ENCODE results near the gene R3HDM2.
A peak's percentile ranks its signal among the peaks of the same experiment; 100 is the strongest.
"Not testable (repeated sequence)": the region's sequence is repeated elsewhere in the genome, so short reads cannot be mapped to it uniquely, and the experiment has no call there.

The R3HDM2 gene

DNA sequence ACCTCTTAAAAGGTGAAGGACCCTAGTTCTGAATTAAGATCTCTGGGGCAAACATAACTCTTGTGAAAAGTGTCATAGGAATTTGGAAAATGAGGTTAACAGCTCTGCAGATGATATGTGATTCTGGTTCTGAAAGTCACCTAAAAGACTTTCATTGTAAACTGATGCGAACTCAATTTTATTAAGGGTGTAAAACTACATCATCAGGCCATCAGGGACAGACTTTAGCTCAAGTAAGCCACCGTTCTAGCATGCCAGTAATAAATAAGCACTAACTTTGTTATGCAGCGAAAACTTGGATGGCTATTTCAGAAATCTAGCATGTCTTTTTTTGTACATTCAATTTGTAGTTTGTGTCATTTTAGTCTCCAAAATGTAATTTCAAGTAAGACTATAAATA, 61.6 kb downstream of the R3HDM2 start:
- DNase-seq (ENCODE audit: low read depth) = no peak
- TF ChIP-seq, protein P1, sequence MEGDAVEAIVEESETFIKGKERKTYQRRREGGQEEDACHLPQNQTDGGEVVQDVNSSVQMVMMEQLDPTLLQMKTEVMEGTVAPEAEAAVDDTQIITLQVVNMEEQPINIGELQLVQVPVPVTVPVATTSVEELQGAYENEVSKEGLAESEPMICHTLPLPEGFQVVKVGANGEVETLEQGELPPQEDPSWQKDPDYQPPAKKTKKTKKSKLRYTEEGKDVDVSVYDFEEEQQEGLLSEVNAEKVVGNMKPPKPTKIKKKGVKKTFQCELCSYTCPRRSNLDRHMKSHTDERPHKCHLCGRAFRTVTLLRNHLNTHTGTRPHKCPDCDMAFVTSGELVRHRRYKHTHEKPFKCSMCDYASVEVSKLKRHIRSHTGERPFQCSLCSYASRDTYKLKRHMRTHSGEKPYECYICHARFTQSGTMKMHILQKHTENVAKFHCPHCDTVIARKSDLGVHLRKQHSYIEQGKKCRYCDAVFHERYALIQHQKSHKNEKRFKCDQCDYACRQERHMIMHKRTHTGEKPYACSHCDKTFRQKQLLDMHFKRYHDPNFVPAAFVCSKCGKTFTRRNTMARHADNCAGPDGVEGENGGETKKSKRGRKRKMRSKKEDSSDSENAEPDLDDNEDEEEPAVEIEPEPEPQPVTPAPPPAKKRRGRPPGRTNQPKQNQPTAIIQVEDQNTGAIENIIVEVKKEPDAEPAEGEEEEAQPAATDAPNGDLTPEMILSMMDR (conservative IDR thresholded peaks at IDR 0.05; ENCODE audit: low read length) = no peak
- H3K4me3 ChIP-seq (ENCODE audit: low read length) = no peak overlapping the region

DNA sequence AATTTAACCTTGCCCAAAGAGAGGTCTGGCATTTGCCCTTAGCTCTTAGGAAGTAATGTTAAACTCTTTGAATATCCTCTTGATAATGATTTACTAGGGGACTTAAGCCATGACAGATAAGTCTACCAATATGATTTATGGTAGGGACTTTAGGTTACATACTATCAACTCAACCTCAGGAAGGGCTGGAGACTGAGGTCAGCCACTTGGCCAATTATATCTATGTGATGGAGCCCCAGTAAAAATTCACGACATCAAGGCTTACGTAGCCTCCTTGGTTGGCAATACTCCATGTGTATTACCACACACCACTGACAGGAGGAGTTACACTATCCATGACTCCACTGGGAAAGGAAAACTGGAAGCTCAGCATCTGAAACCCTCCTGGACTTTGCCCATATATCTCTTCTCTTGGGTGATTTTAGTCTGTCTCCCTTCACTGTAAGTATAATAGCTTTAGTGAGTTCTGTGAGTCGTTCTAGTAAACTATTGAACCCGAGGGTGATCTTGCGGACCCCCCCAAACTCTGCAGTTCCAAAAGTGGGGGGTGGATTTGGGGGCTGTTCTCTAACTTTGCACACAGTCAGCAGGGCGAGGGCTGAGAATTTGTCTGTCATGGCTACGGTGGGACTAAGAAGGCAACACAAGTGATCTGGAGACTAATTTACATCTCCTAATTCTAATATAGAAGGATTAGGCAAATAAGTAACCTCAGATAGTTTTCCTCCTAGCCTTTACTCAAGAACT, 62.3 kb downstream of the R3HDM2 start:
- DNase-seq (ENCODE audit: low read depth) = peak; percentile 13
- TF ChIP-seq, protein P1 (conservative IDR thresholded peaks at IDR 0.05; ENCODE audit: low read length) = no peak
- H3K4me3 ChIP-seq (ENCODE audit: low read length) = no peak overlapping the region

DNA sequence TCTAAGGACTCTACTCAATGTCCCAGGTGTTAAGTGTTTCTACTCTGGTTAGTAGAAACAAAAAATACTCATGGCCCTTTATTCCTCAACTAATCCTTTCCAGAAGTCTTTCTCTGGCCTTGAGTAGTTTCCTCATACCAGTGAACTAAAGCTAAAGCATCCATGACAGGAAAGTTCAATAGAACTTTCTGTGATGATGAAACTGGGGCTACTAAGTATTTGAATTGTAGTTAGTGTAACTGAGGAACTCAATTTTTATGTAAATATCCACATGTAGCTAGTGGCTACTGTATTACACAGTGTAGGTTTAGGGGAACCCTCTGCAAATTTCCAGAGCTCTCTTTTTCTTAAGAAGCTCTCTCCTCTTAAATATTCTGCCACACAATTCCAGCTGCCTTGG, 63.7 kb downstream of the R3HDM2 start:
- H3K4me3 ChIP-seq (ENCODE audit: low read length) = no peak overlapping the region
- no peak for DNase-seq (ENCODE audit: low read depth)
- TF ChIP-seq, protein P1 (conservative IDR thresholded peaks at IDR 0.05; ENCODE audit: low read length) = no peak

DNA sequence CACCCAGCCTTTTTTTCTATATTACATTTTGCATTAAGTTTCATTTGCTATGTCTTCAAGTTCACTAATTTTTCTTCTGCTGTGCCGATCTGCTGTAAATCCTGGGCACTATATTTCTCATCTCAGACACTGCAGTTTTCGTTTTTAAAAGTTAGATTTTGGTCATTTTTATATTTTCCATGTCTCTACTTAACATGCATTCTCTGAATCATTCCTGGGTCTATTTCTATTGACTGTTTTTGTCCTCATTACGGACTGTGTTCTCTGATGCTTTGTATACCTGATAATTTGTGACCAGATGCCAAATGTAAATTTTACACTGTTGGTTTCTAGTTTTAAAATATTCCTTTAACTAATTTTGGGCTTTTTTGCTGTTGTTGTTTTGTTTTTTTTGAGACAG, 64.5 kb downstream of the R3HDM2 start:
- no peak overlapping the region for H3K4me3 ChIP-seq (ENCODE audit: low read length)
- no peak for DNase-seq (ENCODE audit: low read depth)
- TF ChIP-seq, protein P1 (conservative IDR thresholded peaks at IDR 0.05; ENCODE audit: low read length) = no peak

DNA sequence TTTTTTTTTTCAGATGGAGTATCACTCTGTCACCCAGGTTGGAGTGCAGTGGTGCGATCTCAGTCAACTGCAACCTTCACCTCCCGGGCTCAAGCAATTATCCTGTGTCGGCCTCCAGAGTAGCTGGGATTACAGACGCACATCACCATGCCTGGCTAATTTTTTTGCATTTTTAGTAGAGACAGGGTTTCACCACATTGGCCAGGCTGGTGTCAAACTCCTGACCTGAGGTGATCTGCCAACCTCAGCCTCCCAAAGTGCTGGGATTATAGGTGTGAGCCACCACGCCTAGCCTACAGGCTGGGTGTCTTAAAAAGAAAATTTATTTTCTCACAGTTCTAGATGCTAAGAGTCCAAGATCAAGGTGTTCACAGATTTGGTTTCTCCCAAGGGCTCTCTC, 66.7 kb downstream of the R3HDM2 start:
- DNase-seq (ENCODE audit: low read depth); H3K4me3 ChIP-seq (ENCODE audit: low read length): not testable (repeated sequence)

DNA sequence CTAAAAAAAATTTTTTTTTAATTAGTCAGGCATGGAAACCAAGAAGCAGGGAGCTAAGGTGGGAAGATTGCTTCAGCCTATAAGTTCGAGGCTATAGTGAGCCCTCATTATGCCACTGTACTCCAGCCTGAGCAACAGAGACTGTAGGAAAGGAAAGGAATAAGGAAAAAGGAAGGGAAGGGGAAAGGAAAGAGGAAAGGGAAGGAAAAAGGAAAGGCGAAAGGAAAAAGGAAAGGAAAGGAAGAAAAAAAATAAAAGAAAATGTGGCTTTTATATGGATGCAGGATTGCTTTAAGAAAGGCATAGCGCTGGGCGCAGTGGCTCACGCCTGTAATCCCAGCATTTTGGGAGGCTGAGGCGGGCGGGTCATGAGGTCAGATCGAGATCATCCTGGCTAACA, 70.4 kb downstream of the R3HDM2 start:
- TF ChIP-seq, protein P1 (conservative IDR thresholded peaks at IDR 0.05; ENCODE audit: low read length) = no peak
- no peak for DNase-seq (ENCODE audit: low read depth)
- no peak overlapping the region for H3K4me3 ChIP-seq (ENCODE audit: low read length)

DNA sequence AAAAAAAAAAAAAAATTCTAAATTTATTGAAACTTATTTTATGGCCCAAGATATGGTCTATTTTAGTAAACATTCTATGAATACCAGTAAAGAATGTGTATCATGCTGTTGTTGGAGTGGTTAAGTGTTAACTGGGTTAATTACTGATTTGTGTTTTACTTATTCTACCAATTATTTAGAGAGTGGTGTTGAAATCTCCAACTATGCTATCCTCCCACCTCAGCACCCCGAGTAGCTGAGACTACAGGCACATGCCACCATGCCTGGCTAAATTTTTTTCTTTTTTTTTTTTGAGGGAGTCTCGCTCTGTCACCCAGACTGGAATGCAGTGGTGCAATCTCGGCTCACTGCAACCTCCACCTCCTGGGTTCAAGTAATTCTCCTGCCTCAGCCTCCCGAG, 72.2 kb downstream of the R3HDM2 start:
- TF ChIP-seq, protein P1 (conservative IDR thresholded peaks at IDR 0.05; ENCODE audit: low read length) = no peak
- DNase-seq (ENCODE audit: low read depth) = no peak
- H3K4me3 ChIP-seq (ENCODE audit: low read length) = no peak overlapping the region

Data from AG10803 (cell line).